ENCODE measurements around the gene BIN1. TPM values are rescaled to one million over a fixed set of nuclear protein-coding genes. Genes with fewer than 3 reads are reported as not detected.
A peak's percentile ranks its signal among the peaks of the same experiment; 100 is the strongest.

BIN1 gene
- total RNA-seq, 1 experiment from 2014 or later, result 58.6 TPM

DNA sequence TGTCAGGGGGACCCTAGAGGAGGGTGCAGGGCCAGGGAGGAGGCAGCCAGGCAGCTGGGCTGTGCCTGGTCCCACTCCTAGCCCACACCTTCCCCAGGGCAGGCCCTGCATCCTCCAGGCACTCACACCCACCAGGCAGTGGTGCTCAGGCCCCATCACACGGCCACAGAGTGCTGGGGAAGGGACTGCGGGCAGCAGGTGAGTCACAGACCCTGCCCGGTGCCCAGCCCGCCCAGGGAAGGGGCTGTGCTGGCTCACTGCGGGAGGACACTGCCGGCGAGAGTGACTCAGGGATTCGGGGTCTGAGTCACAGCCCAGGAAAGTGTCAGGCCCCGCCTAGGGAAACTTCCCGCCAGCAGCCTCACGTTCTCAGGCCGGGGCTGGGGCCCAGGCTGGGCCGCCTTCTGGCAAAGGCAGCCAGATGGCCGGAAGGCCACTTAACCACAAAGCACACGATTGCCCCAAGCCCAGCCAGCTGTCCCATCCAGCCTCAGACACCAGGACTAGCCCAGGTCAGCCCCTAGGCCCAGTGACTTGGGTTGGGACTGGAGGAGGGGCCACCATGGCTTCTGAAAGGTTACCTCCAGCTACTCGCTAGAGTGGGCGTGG, 42.2 kb downstream of the BIN1 start:
- Histone ChIP-seq H3K4me3 (ENCODE audit: low read depth in 2 of 2, low read length in 2 of 2) (no peak overlapping the region; a peak in 1 of 4 replicates), H3K4me1 (ENCODE audit: control insufficient read depth, insufficient read depth, low read length) (peaks cover 25% of the 10 kb centered on the region), H3K27ac (ENCODE audit: low read length) (peak overlapping the region; percentile 88), H3K36me3 (ENCODE audit: control insufficient read depth, insufficient read depth, low read length) (no peaks in the 10 kb centered on the region), H3K9me3 (ENCODE audit: control insufficient read depth, insufficient read depth, low read depth, low read length) (no peaks in the 10 kb centered on the region), H3K27me3 (ENCODE audit: control insufficient read depth, insufficient read depth, low read length) (no peaks in the 10 kb centered on the region)
- BruUV-seq (replicated peaks), result no TSS peak
- DNase-seq (ENCODE audit: low read depth, low spot score) (peak; percentile 87), ATAC-seq (peak; percentile 94)
- CTCF ChIA-PET, result no interaction called here
- POLR2A ChIA-PET, result no interaction called here
- TF ChIP-seq POLR2AphosphoS5 (IDR thresholded peaks at IDR 0.05; ENCODE audit: low read depth, low read length) (peak; percentile 39; the same call in 1 of the 2 replicates), REST (IDR thresholded peaks at IDR 0.05; ENCODE audit: insufficient read depth in 1 of 2, low read depth in 2 of 2, low read length in 1 of 2) (no peak)
- intact Hi-C loops (cut with micrococcal nuclease; ENCODE audit: unreplicated experiment), result loop anchor here (10.0 kb wide), 1 partner anchor 110 kb away; no protein-coding TSS in a partner anchor
- in situ Hi-C loops (cut with HindIII; ENCODE audit: low pct_unique_long_range_greater_than_20kb, low sequenced_read_pairs), result no loop called here

- no peaks in the 10 kb centered on the region for H3K27me3 ChIP-seq (ENCODE audit: control insufficient read depth, insufficient read depth, low read length)
- CTCF ChIA-PET, result no interaction called here
- H3K27ac ChIP-seq (ENCODE audit: low read length), result peak overlapping the region; percentile 88
- H3K9me3 ChIP-seq (ENCODE audit: control insufficient read depth, insufficient read depth, low read depth, low read length), result no peaks in the 10 kb centered on the region
- DNase-seq (ENCODE audit: low read depth, low spot score), result no peak
- BruUV-seq (replicated peaks), result no TSS peak
- intact Hi-C loops (cut with micrococcal nuclease; ENCODE audit: unreplicated experiment), result loop anchor here (10.0 kb wide), 1 partner anchor 111 kb away; no protein-coding TSS in a partner anchor
- ATAC-seq, result no peak
- TF ChIP-seq REST (IDR thresholded peaks at IDR 0.05; ENCODE audit: insufficient read depth in 1 of 2, low read depth in 2 of 2, low read length in 1 of 2), result no peak; a peak in 1 of 4 replicates
- TF ChIP-seq TCF7L2 (IDR thresholded peaks at IDR 0.05; ENCODE audit: low read depth, low read length), result no peak
- TF ChIP-seq POLR2AphosphoS5 (IDR thresholded peaks at IDR 0.05; ENCODE audit: low read depth, low read length), result no peak
- no peak for TF ChIP-seq SIN3A (IDR thresholded peaks at IDR 0.05; ENCODE audit: borderline replicate concordance, insufficient read depth, low read depth, low read length)
- TF ChIP-seq CTCF (IDR thresholded peaks at IDR 0.05), result no peak
- in situ Hi-C loops (cut with HindIII; ENCODE audit: low pct_unique_long_range_greater_than_20kb, low sequenced_read_pairs), result no loop called here
- POLR2A ChIA-PET, result no interaction called here
- no peak overlapping the region; a peak in 1 of 4 replicates for H3K4me3 ChIP-seq (ENCODE audit: low read depth in 2 of 2, low read length in 2 of 2)
- peaks cover 25% of the 10 kb centered on the region for H3K4me1 ChIP-seq (ENCODE audit: control insufficient read depth, insufficient read depth, low read length)
- H3K36me3 ChIP-seq (ENCODE audit: control insufficient read depth, insufficient read depth, low read length), result no peaks in the 10 kb centered on the region
Observed at GRCh38 chr2:127063701-127064590, 43.0 kb downstream of the BIN1 start.

Measured in Panc1 (cell line).